Left lung (tissue), 10 donors: ENCODE results near the gene TSPAN7. TPM values are rescaled to one million over a fixed set of nuclear protein-coding genes. Genes with fewer than 3 reads are reported as not detected.

ENCODE experiments used
- ATAC-seq: fragments of 200-7000 bp; cut with Tn5 transposase; one replicate; pipeline ENCODE4 v1.9.1; 2020; ENCODE audit warnings: moderate library complexity
- DNase-seq, 4 donors: peaks; one replicate each; pipeline ENCODE4 v3.0.0-alpha.2; 2013 to 2020
- H3K27ac ChIP-seq, 2 donors: fragments of 200-600 bp; sonication (generic) in 1 of 2; one replicate each; pipeline versions ENCODE4 v1.5.0 to v1.8.0; 2020 to 2021
- H3K27me3 ChIP-seq, 2 donors: fragments of 200-600 bp; sonication (generic) in 1 of 2; one replicate each; pipeline versions ENCODE4 v1.5.0 to v1.8.0; 2020 to 2021
- H3K36me3 ChIP-seq, 2 donors: fragments of 200-600 bp; sonication (generic) in 1 of 2; one replicate each; pipeline versions ENCODE4 v1.5.0 to v1.8.0; 2020 to 2021
- H3K4me1 ChIP-seq, 2 donors: fragments of 200-600 bp; one replicate each; pipeline ENCODE4 v1.8.0; 2021
- H3K4me3 ChIP-seq, 2 donors: fragments of 200-600 bp; sonication (generic) in 1 of 2; one replicate each; pipeline versions ENCODE4 v1.5.0 to v1.8.0; 2020 to 2021; ENCODE audit warnings: mild to moderate bottlenecking in 1 of 2
- H3K9me3 ChIP-seq, 2 donors: fragments of 200-600 bp; sonication (generic) in 1 of 2; one replicate each; pipeline versions ENCODE4 v1.5.0 to v1.8.0; 2020 to 2021
- intact Hi-C, 2 donors: fragments of 100-400 bp; cut with DNase I; formaldehyde crosslinking; loops; one replicate each; pipeline versions ENCODE4 v1.11.2 to v1.14.2; 2022
- polyA plus RNA-seq, 6 donors: library from polyadenylated mRNA; unstranded; fragments of 120-200 nt; gene quantifications; one replicate each; pipeline ENCODE4 v1.2.1, GENCODE V29; 2013; ENCODE audit not compliant: insufficient read length in 6 of 6
- total RNA-seq, 2 donors: library from RNA; stranded (reverse); fragmentation: NEBNext Ultra II Directional; extraction: Animal tissue kit (Norgen Biotek cat#: 25700); gene quantifications; one replicate each; pipeline ENCODE4 v1.2.1, GENCODE V29; 2021
- TF ChIP-seq, protein P1 (sequence below), 2 donors: fragments of 200-600 bp; sonication (generic) in 1 of 2; IDR thresholded peaks; one replicate each; pipeline versions ENCODE4 v1.5.0 to v1.8.0; 2021; ENCODE audit warnings: antibody characterized with exemption in 2 of 2
- donor health status: DM: no; HTN: yes; CAD: no.
- donor health status: DM: no; HTN: no; CAD: no.

The TSPAN7 gene
- total and polyA plus RNA-seq, 8 donors, result 33.8 to 52.3 (median 45.9) TPM

DNA sequence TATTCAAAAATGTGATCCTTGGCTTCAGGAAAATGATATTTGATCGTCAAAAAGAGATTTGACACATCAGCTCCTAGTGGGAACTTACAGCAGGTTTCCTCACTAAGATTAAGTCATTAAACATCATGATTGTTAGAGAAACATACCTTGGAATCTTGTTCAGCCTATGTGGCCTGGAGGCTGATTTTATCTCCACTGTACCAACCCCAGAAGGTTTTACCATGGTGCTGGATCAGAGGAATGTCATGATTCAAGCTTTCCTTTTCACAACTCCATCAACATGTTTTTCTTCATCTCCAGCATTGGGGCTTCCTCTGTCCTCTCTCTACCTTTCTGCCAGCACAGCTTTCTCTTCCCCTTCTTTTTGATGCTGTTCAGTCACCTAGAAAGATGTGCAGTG lies 171.5 kb downstream of the TSPAN7 start:
- Histone ChIP-seq H3K27me3 (no peaks in the 10 kb centered on the region), H3K4me1 (no peaks in the 10 kb centered on the region), H3K9me3 (no peaks in the 10 kb centered on the region), H3K27ac (no peak overlapping the region), H3K4me3 (no peak overlapping the region), H3K36me3 (no peaks in the 10 kb centered on the region)
- ATAC-seq, result no peak
- intact Hi-C loops, result no loop called here
- TF ChIP-seq, protein P1, sequence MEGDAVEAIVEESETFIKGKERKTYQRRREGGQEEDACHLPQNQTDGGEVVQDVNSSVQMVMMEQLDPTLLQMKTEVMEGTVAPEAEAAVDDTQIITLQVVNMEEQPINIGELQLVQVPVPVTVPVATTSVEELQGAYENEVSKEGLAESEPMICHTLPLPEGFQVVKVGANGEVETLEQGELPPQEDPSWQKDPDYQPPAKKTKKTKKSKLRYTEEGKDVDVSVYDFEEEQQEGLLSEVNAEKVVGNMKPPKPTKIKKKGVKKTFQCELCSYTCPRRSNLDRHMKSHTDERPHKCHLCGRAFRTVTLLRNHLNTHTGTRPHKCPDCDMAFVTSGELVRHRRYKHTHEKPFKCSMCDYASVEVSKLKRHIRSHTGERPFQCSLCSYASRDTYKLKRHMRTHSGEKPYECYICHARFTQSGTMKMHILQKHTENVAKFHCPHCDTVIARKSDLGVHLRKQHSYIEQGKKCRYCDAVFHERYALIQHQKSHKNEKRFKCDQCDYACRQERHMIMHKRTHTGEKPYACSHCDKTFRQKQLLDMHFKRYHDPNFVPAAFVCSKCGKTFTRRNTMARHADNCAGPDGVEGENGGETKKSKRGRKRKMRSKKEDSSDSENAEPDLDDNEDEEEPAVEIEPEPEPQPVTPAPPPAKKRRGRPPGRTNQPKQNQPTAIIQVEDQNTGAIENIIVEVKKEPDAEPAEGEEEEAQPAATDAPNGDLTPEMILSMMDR (IDR thresholded peaks at IDR 0.05), result no peak
- DNase-seq, result no peak

Other genes with a start within 250 kb of the TSPAN7 start
- 10 to 100 TPM; 10.6 to 15.0 TPM for gene RPGR, start 234.0 kb upstream of the TSPAN7 start, total RNA-seq
- gene RPGR, start 234.0 kb upstream of the TSPAN7 start, polyA plus RNA-seq, result 10 to 100 TPM; 15.7 to 26.2 (median 21.5) TPM
- 1 to 10 TPM in 1 of 2 donors, under 1 TPM in 1; 0.87 to 1.5 TPM for gene OTC, start 208.9 kb upstream of the TSPAN7 start, total RNA-seq
- under 1 TPM in 3 of 6 donors, not detected in 3; 0.14 to 0.26 (median 0.21) TPM for gene OTC, start 208.9 kb upstream of the TSPAN7 start, polyA plus RNA-seq
- gene MID1IP1, start 239.9 kb downstream of the TSPAN7 start, total RNA-seq, result 10 to 100 TPM; 73.5 to 74.2 TPM
- gene MID1IP1, start 239.9 kb downstream of the TSPAN7 start, polyA plus RNA-seq, result 10 to 100 TPM; 14.8 to 24.0 (median 18.1) TPM